Activated CD4-positive, alpha-beta T cell treated with anti-CD3 and anti-CD28 coated beads for 48 hours (primary cell): ENCODE measurements around the gene OLFM3.

Source experiments
- DNase-seq: peaks from one replicate; pipeline ENCODE4 v3.0.0-alpha.2; 2020

Gene OLFM3

GRCh38 chr1:101996825-101997465 lies at the start of gene OLFM3:
OLFM3 (minus strand) TSS chr1:101996926.
- DNase-seq: no peak

GRCh38 chr1:102045752-102046151 lies 49.0 kb upstream of the OLFM3 start:
- no peak for DNase-seq

DNA sequence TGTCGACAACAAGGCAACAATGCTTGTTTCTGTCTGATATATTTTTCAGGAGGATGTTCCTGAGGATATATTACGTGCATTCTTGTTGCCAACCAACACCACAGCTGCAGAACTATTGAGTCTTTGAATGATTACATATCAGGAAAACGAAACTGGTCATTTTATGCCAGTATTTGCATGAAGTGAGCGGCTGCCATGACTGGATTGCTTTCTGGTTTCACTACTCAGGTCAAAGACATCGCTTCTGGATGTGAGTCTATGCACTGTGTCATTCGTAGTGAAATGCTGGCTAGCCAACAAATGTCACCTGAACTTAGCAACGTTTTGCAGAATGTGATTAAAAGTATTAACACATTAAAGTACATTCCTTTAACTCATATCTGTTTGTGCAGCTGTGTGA lies 35.8 kb upstream of the OLFM3 start:
- no peak for DNase-seq

DNA sequence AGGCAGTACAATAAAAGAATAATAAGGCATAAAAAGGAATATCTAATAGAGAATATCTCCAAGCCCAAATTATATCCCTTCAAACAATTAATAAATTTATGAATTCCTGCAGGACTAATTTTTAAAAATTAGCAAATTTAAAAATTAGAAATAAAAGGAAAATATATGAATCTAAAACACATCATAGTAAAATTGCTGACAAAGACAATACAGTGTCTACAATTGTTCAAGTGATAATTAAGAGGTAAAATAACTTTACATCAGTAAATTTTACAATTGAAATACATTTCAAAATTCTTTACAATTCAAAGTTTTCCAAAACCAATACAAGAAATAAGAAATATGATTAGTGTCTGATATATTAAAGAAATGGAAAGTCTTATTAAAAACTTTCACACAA lies 22.8 kb upstream of the OLFM3 start:
- DNase-seq: no peak

DNA sequence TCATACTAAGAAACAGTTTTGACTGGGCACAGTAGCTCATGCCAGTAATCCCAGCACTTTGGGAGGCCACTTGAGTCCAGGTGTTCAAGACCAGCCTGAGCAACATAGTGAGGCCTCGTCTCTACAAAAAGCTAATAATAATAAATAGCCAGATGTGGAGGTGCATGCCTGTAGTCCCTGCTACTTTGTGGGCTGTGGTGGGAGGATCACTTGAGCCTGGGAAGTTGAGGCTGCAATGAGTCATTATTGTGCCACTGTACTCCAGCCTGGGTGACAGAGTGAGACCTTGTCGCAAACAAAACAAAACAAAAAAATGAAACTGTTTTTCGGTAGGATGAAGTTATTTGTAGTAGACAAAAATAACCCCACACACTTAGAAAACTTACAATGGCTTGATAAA lies 19.0 kb upstream of the OLFM3 start:
- no peak for DNase-seq

DNA sequence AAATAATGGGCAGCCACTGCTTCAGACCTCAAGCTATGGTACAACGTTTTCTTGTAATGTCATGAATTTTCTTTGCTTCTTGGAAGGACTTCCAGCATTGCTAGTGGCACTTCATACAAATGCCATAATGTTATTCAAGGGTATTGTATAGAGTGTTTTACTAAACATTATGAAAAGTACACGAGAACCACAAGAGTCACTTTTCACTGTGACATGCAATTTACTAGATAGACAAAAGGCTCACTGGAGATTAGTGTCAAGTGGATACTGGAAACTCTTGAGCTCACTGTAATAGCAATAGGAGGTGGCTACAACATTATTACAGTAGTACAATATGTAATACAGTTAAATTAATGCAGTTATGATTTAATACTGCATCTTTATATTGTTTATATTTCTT lies 5.3 kb upstream of the OLFM3 start:
- DNase-seq: no peak

GRCh38 chr1:101995984-101996745 lies 561 bp downstream of the OLFM3 start:
- DNase-seq: no peak

DNA sequence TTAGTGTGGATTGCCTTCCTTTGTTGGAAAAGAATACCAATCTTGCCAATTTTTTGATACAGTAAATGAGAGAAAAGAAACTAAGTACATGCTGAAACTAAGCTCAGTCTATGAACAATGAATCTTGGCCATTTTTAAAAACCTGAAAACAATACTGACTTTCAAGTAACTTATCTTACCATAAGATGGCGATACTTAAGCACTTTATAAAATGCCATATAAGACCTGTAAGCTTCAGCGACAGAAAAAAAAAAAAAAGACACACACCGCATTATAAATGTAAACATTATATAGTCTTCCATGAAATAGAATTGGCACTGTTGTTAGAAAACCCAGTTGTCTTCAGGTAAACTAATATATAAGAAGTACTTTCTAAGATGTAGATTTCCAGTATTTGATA lies 3.0 kb downstream of the OLFM3 start:
- no peak for DNase-seq

GRCh38 chr1:101992821-101993575 lies 3.7 kb downstream of the OLFM3 start:
- no peak for DNase-seq

GRCh38 chr1:101980974-101981373 lies 15.8 kb downstream of the OLFM3 start:
- no peak for DNase-seq

- DNase-seq: no peak
Observed at GRCh38 chr1:101977266-101977665, 19.5 kb downstream of the OLFM3 start.

DNA sequence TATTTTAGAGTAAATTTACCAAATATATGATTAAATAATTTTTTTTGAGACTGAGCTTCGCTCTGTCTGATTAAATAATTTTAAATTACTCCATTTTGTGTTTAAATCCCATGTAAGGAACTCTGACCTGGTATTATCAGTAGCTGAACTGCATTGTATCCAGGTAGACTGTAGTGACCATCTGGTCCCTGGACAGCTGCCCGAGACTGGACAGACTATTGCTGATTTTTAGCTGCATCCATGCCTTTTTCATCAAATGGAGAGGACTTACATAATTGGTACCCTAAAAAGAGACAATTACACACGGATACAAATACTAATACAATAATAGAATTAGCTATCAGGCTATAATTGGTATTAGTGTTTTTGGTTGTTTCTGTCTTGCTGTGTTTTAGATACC lies 20.6 kb downstream of the OLFM3 start:
- DNase-seq: no peak

- DNase-seq: no peak
Observed at GRCh38 chr1:101975371-101975770, 21.4 kb downstream of the OLFM3 start.

DNA sequence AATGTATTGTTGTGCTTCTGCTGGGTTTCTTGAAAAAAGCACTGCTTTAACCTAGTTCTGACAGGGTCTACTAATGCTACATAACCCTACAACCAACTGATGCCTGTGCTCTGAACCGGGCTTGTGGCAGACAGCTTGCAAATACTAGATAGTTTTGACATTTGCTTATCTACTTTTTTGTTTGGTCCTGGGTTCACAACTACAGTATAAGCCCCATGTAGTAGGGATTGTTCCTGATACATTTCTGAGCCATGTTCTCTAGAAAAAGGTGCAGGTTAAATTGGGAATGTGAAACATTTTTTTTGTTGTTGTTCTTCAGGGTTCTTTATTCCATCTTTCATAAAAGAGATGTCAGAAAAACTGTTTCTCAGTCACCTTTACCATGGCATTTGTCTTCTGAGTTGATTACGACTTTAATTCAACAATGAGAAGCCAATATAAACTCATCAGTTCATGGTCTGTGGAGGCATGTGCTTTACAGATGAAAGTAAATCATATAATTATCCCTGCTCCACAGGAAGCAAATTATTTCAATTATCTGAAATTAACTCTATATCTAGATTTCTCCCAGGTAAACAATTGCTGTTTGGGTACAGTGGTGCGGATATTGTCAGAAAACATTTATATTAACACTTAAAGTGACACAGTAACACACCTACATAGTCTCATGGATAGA lies 22.0 kb downstream of the OLFM3 start:
- no peak for DNase-seq

GRCh38 chr1:101971304-101971703 lies 25.4 kb downstream of the OLFM3 start:
- DNase-seq: no peak

GRCh38 chr1:101967871-101968270 lies 28.9 kb downstream of the OLFM3 start:
- no peak for DNase-seq

DNA sequence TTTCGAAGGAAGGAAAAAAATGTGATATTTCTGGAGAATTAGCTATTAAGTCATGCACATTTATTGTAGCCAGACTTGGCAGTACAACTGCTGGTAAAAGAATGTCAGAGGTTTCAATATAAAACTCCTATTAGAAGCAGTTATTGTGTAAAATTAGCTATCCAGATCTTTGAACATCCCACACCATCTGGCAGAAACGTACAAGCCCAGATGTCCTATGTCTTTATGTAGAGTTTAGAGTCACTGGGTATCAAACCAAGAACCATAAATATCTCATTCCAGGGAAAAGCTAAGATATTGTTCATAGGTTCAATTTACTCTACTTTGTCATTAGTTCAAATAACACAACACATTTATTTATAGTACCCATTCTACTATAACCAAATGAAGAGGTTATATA lies 31.4 kb downstream of the OLFM3 start:
- DNase-seq: no peak

DNA sequence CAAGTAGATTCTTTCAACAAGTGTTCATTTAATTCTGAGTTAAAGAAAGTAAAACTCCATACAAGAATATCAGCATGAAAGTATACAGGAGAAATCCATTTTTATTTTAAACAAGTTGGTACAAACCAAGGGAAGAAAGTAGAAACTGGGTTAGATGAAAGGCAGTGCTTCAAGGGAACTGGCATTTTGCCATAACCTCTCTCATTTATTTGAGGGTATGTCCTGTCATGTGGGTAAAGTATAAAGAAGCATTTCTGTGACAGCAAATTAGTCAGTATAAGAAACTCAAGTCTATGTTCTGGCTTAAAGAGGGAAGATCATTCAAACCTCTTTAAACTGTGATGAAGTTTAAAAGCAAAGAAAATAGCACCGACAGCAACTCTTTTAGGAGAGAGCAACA lies 32.0 kb downstream of the OLFM3 start:
- DNase-seq: no peak

- no peak for DNase-seq
Observed at GRCh38 chr1:101960142-101960541, 36.6 kb downstream of the OLFM3 start.

DNA sequence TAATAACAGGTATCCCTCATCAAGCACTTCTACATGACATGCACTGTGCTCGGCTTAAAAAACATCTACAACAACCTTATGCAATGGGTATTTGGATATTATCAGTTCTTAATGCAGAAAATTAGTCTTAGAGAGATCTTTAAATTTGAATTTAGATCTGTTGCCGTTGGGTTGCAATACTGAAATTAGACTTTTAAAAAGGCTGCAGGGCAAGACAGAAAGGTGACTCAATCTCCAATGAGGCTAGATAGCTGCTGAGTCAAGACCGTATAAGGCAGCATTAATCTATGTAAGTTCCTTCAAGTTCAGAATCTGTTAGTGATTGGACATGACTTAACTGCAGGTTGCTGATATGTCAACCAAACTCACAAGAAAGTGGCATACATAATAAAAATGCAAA lies 37.3 kb downstream of the OLFM3 start:
- no peak for DNase-seq

GRCh38 chr1:101957771-101958170 lies 39.0 kb downstream of the OLFM3 start:
- DNase-seq: no peak

- no peak for DNase-seq
Observed at GRCh38 chr1:101953623-101954022, 43.1 kb downstream of the OLFM3 start.

DNA sequence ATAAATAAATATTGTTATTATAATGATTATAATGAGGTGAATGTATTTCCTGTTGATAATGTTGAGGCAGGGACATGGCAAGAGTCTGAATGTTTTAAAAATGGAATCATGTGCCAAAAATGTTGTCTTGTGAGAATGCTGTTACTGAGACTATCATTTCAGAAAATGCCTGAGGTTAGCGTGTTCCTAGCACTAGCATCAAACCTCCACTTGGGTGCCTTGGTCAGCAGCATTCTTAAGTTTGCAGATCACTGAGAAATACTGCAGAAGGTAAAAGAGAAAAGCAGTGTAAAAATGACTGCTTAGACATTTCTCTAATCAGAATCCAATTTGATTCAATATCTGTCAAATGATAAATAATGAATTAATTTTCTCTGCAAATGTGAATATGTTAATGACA lies 50.8 kb downstream of the OLFM3 start:
- no peak for DNase-seq

- DNase-seq: no peak
Observed at GRCh38 chr1:101943237-101943636, 53.5 kb downstream of the OLFM3 start.
